Stomach (tissue), 4 donors: ENCODE measurements around the gene ASB7.

Source experiments
- CTCF ChIP-seq, 7 experiments: fragments of 450-650 bp in 4 of 7; fragments of 200-600 bp in 3 of 7; sonication (generic) in 3 of 7; IDR thresholded peaks; one replicate each; pipeline ENCODE4 v1.5.1; 2016 to 2019; ENCODE audit warnings: antibody characterized with exemption in 7 of 7, control low read depth in 2 of 7, mild to moderate bottlenecking in 1 of 7
- POLR2A ChIP-seq, 4 donors: fragments of 450-650 bp; IDR thresholded peaks; one replicate each; pipeline ENCODE4 v1.6.1; 2016; ENCODE audit warnings: antibody characterized with exemption in 4 of 4, control low read depth in 2 of 4, mild to moderate bottlenecking in 1 of 4, moderate library complexity in 1 of 4

GRCh38 chr15:100573526-100573925 is 28.9 kb upstream of the ASB7 start:
- TF ChIP-seq CTCF (IDR thresholded peaks at IDR 0.05): no peak
- no peak for TF ChIP-seq POLR2A (IDR thresholded peaks at IDR 0.05)
